Lower leg skin (tissue), 3 donors: ENCODE measurements around the gene NME8.

Experiments
- CTCF ChIP-seq, 3 donors: fragments of 450-650 bp; IDR thresholded peaks; one replicate each; pipeline ENCODE4 v1.5.1; 2016; ENCODE audit warnings: antibody characterized with exemption in 3 of 3, mild to moderate bottlenecking in 3 of 3, moderate library complexity in 2 of 3
- POLR2A ChIP-seq, 2 donors: fragments of 450-650 bp; IDR thresholded peaks; one replicate each; pipeline ENCODE4 v1.6.1; 2016 to 2017; ENCODE audit warnings: antibody characterized with exemption in 2 of 2, mild to moderate bottlenecking in 1 of 2, moderate library complexity in 1 of 2

- TF ChIP-seq POLR2A (IDR thresholded peaks at IDR 0.05) (no peak), CTCF (IDR thresholded peaks at IDR 0.05) (no peak)
Observed at GRCh38 chr7:37901890-37902524, 53.6 kb downstream of the NME8 start.
